Inflammatory macrophage (primary cell): ENCODE data around the gene NDFIP1.
A peak's percentile ranks its signal among the peaks of the same experiment; 100 is the strongest.

Experiments used
- DNase-seq, 2 donors: peaks; one replicate each; pipeline ENCODE4 v3.0.0-alpha.2; 2020 to 2022

Gene NDFIP1

GRCh38 chr5:142095035-142095434, 13.5 kb upstream of the NDFIP1 start:
- DNase-seq = peak; percentile 42 to 56

- peak; percentile 44 to 53 for DNase-seq
Observed at GRCh38 chr5:142095651-142096330, 12.8 kb upstream of the NDFIP1 start.

- no peak for DNase-seq
Observed at GRCh38 chr5:142096382-142096781, 12.2 kb upstream of the NDFIP1 start.

- DNase-seq = no peak
Observed at GRCh38 chr5:142097681-142098080, 10.9 kb upstream of the NDFIP1 start.

- no peak for DNase-seq
Observed at GRCh38 chr5:142098275-142098674, 10.3 kb upstream of the NDFIP1 start.

- no peak for DNase-seq
Observed at GRCh38 chr5:142098931-142099330, 9.6 kb upstream of the NDFIP1 start.

GRCh38 chr5:142100307-142100706, 8.3 kb upstream of the NDFIP1 start:
- no peak for DNase-seq

- no peak for DNase-seq
Observed at GRCh38 chr5:142102980-142103740, 5.4 kb upstream of the NDFIP1 start.

GRCh38 chr5:142104491-142104890, 4.1 kb upstream of the NDFIP1 start:
- no peak for DNase-seq

GRCh38 chr5:142106061-142106460, 2.5 kb upstream of the NDFIP1 start:
- DNase-seq = no peak

GRCh38 chr5:142107036-142107735, 1.4 kb upstream of the NDFIP1 start:
- DNase-seq = no peak

- DNase-seq = no peak
Observed at GRCh38 chr5:142107736-142108431, 695 bp upstream of the NDFIP1 start.

GRCh38 chr5:142109331-142110045, 909 bp downstream of the NDFIP1 start:
- DNase-seq = peak; percentile 3 to 4

- DNase-seq = peak; percentile 63 to 75
Observed at GRCh38 chr5:142110046-142110531, 1.5 kb downstream of the NDFIP1 start.

- no peak for DNase-seq
Observed at GRCh38 chr5:142110988-142111687, 2.6 kb downstream of the NDFIP1 start.

- DNase-seq = no peak
Observed at GRCh38 chr5:142114687-142115086, 6.1 kb downstream of the NDFIP1 start.

GRCh38 chr5:142115937-142116614, 7.5 kb downstream of the NDFIP1 start:
- no peak for DNase-seq

GRCh38 chr5:142117579-142118151, 9.1 kb downstream of the NDFIP1 start:
- no peak for DNase-seq

- no peak for DNase-seq
Observed at GRCh38 chr5:142118155-142118686, 9.6 kb downstream of the NDFIP1 start.

GRCh38 chr5:142119051-142119625, 10.6 kb downstream of the NDFIP1 start:
- no peak for DNase-seq
